ENCODE measurements around the gene NR2C2. TPM values are rescaled to one million over a fixed set of nuclear protein-coding genes. Genes with fewer than 3 reads are reported as not detected.

NR2C2 gene
- total RNA-seq, 1 experiment from 2014 or later: 41.5 TPM

- no TSS peak for BruUV-seq (replicated peaks)
- CTCF ChIA-PET: interaction anchor here (1.0 kb wide), 1 partner anchor 20 kb away, joined by 3 read pairs; no protein-coding TSS in a partner anchor
- intact Hi-C loops (cut with micrococcal nuclease; ENCODE audit: unreplicated experiment): loop anchor here (5.0 to 10.0 kb wide), 4 partner anchors 97 to 277 kb away; partner anchors contain the start of genes CAPN7 and MRPS25
Measured at GRCh38 chr3:14927308-14927707, 20.1 kb upstream of the NR2C2 start.

GRCh38 chr3:14929310-14930074, 17.9 kb upstream of the NR2C2 start:
- no peaks in the 10 kb centered on the region for H3K4me1 Mint-ChIP-seq (ENCODE audit: low read depth, unreplicated experiment)
- TF ChIP-seq CTCF (IDR thresholded peaks at IDR 0.05; ENCODE audit: unreplicated experiment): no peak
- no peak for DNase-seq
- H3K9me3 Mint-ChIP-seq (ENCODE audit: low read depth, unreplicated experiment): no peaks in the 10 kb centered on the region
- CTCF ChIA-PET: no interaction called here
- H3K4me3 Mint-ChIP-seq (ENCODE audit: low read depth, unreplicated experiment): no peak overlapping the region
- BruUV-seq (replicated peaks): no TSS peak
- no peak overlapping the region for H3K27ac Mint-ChIP-seq (ENCODE audit: unreplicated experiment)
- H3K36me3 Mint-ChIP-seq (ENCODE audit: insufficient read depth, unreplicated experiment): no peaks in the 10 kb centered on the region
- peaks cover 4% of the 10 kb centered on the region for H3K27me3 Mint-ChIP-seq (ENCODE audit: unreplicated experiment)
- intact Hi-C loops (cut with micrococcal nuclease; ENCODE audit: unreplicated experiment): loop anchor here (5.0 to 10.0 kb wide), 4 partner anchors 95 to 275 kb away; partner anchors contain the start of genes CAPN7 and MRPS25

More at GRCh38 chr3:14927308-14927707, 20.1 kb upstream of the NR2C2 start:
- Mint-ChIP-seq H3K4me1 (ENCODE audit: low read depth, unreplicated experiment) (no peaks in the 10 kb centered on the region), H3K27me3 (ENCODE audit: unreplicated experiment) (peaks cover 25% of the 10 kb centered on the region), H3K27ac (ENCODE audit: unreplicated experiment) (no peak overlapping the region), H3K9me3 (ENCODE audit: low read depth, unreplicated experiment) (no peaks in the 10 kb centered on the region), H3K4me3 (ENCODE audit: low read depth, unreplicated experiment) (no peak overlapping the region), H3K36me3 (ENCODE audit: insufficient read depth, unreplicated experiment) (no peaks in the 10 kb centered on the region)
- no peak for TF ChIP-seq CTCF (IDR thresholded peaks at IDR 0.05; ENCODE audit: unreplicated experiment)
- DNase-seq: no peak

- no peaks in the 10 kb centered on the region for H3K9me3 Mint-ChIP-seq (ENCODE audit: low read depth, unreplicated experiment)
- intact Hi-C loops (cut with micrococcal nuclease; ENCODE audit: unreplicated experiment): no loop called here
Measured at GRCh38 chr3:14933820-14934425, 13.5 kb upstream of the NR2C2 start.

More at GRCh38 chr3:14933820-14934425, 13.5 kb upstream of the NR2C2 start:
- Mint-ChIP-seq H3K27ac (ENCODE audit: unreplicated experiment) (no peak overlapping the region), H3K4me3 (ENCODE audit: low read depth, unreplicated experiment) (no peak overlapping the region), H3K27me3 (ENCODE audit: unreplicated experiment) (no peaks in the 10 kb centered on the region), H3K4me1 (ENCODE audit: low read depth, unreplicated experiment) (no peaks in the 10 kb centered on the region), H3K36me3 (ENCODE audit: insufficient read depth, unreplicated experiment) (no peaks in the 10 kb centered on the region)
- DNase-seq: no peak
- TF ChIP-seq CTCF (IDR thresholded peaks at IDR 0.05; ENCODE audit: unreplicated experiment): no peak
- no TSS peak for BruUV-seq (replicated peaks)
- CTCF ChIA-PET: interaction anchor here (0.6 kb wide), 1 partner anchor 420 kb away, joined by 4 read pairs; no protein-coding TSS in a partner anchor
